Endometrium (tissue), 2 donors: ENCODE results near the gene CDKN2AIP.
"Not testable (repeated sequence)": the region's sequence is repeated elsewhere in the genome, so short reads cannot be mapped to it uniquely, and the experiment has no call there.

Experiments used
- FAIRE-seq: peaks from 2 replicates; lab custom pipeline; 2012; peaks lifted over from hg19 to GRCh38; lab: Jason Lieb, UNC
- donor health status: control.
- donor health status: control.

CDKN2AIP gene

DNA sequence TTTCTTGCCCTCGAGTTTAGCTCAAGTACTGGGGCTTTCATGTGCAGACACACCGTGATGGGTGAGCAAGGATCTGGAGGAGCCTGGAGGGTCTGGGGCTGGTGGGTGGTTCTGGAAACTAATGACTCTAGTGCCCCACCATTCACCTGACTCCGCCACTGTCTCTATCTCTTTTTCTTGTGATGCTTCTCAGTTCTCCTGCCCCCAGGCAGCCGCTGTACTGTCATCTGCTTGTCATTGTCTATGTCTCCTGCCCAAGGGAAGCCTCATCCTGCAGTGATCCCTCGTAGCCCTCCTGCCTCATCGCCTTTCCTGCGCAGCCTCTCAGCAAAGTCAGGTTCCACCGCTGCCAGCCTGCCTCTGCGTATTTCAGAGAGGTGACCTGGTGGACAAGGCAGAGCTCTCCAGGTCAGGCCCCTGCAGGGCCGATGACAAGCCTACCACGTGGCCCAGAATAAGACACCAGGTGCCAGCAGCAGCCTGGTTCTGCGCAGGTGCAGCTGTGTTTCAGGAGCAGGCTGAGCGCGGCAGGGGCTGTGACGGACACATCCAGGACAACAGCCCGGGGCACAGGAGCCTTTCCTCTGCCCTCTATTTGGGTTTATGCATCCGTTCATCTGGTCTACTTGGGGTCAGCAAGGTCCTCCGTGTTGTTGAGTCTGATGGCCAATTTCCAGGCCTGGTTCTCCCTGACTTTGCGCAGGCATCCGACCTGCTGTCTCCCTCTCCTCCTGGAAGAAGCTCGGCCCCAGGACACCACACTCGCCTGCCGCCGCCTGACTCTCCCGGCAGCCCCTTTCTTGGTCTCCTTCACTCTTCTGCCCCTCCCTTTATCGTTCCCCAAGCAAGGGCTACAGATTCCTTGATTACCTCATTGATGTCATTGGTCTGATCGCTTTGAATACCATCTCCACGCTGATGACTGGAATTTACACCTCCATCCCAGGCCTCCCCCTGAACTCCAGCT is 30.9 kb upstream of the CDKN2AIP start:
- FAIRE-seq: no peak

DNA sequence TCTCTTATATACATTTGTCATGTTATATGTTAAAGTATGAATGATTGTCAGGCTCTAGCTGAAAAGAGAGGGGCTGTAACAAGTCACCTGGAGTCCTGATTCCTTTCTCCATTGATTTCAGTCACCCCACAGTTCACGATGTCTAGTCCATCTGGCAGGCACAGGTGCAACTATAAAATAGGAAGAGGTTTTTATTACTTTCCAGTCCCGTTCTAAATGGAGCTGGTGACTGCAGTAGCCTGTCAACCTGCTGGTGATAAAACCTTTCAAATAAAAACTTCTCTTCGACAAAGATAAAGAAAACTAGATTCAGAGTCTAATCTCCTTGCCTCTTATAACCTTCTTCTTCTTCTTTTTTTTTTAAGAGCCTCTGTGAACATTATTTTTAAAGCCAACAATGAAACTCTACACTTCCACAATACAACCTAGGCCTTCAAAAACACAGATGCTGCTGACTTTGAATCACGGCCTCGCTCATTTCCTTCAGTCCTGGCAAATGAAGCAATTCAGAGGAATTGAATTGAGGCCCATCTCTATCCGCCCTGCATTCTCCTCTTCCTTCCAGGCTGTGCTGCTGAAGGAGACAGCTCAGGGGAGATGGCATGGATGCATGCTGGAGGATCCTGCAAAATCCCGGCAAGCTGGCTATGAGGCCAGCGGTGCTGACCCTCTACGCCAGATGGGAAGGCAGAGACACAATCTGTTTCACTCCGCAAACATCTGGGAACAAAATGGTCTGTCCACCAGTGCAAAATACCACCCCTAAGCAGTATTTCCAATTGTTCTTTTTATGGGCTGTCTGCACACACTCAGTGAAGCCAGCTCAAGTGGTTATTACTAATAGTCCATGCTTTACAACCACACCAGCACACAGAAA is 27.3 kb upstream of the CDKN2AIP start:
- FAIRE-seq: no peak

DNA sequence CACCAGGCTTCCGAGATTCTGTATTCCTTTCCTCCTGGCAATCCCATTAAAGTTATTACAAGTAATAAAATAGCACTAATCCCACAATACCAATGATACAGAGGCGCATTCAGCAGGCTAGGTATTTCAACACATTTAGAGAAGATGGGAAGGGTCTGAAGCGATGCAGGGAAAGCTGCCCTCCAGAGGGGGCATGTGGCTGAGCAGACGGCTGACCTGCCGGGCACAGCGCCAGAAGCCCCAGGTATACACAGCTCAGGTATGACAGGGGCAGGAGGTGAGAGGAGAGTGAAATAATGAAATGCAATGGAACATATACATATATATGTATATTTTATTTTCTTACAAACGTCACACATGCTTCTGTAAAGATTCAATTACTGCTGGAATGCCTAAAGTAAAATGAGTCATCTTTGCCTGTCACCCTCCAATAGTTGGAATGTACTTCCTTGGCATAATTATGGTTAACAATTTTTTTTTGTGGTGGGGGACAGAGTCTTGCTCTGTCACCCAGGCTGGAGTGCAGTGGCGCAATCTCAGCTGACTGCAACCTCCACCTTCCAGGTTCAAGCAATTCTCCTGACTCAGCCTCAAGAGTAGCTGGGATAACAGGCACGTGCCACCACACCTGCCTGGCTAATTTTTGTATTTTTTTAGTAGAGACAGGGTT is 21.3 kb upstream of the CDKN2AIP start:
- FAIRE-seq: no peak

DNA sequence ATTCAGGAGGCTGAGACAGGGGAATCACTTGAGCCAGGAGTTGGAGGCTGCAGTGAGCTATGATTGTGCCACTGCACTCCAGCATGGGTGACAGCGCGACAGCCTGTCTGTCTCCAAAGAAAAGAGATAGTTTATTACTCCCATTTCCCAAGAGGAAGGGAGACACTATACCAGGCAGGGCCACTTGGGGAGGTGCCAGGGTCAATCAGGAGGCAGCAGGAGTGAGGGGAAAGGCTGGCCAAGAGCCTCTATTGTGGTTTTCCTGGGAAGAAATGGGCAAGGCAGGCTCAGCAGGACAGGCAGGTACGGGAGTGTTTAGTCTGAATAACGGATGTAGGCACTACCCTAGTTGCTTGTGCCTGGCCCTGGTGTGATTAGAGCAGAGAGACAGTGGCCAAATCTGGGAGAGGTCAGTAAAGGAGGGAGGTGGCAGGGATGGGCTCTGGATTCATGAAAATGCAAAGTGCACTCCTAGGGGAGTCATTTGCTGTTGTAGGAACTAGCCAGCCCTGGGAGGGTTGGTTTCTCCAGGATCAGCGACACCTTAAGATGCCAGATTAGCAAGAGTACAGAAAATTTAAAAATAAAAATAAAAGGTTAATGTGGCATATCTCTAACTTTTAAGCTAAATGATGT is 20.2 kb upstream of the CDKN2AIP start:
- FAIRE-seq: no peak

GRCh38 chr4:183426507-183426906 is 17.9 kb upstream of the CDKN2AIP start:
- FAIRE-seq: no peak

GRCh38 chr4:183429489-183429888 is 14.9 kb upstream of the CDKN2AIP start:
- no peak for FAIRE-seq

DNA sequence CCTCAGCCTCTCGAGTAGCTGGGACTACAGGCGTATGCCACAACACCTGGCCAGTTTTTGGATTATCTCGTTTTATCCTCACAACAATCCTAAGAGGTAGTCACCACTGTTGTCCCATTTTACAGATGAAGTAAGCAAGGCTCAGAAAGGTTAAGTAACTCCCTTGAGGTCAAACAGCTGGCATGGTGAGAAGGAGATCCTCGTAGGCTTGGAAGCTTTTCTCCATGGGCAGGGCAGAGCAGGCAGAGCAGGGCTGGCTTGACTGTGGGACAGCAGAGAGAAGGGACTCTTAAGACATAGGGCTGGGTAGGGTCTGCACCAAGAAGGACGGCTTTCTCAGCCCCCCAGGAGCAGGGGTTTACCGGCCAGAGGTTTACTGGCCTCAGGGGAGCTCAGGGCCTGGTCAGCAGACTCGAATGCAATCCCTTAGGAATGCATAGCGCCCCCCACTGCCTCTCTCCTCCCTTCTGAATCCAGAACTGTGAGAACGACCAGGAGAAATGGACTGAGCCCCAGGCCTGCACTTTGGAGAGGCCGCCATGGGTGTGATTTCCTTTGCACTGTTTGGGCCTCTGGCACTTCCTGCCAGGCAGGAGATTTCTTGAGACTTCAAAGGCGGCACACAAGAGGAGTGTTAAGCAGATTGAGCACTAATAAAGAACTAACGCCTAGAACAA is 14.0 kb upstream of the CDKN2AIP start:
- no peak for FAIRE-seq

DNA sequence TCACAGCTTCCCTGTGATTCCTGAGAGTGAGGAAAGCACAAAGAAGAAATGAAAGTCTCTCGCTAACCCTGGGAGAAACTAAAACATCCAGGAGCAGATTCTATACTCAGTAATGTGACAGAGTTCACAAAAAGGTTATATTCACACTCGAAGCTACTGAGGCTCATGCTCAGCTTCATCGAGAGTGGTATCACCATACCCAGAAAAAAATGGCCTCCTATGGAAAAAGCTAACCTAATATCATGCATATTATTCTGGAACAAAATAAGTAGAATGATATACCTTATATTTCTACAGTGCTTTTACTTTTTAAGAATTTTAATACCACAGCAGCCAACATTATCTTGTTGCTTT is 13.5 kb upstream of the CDKN2AIP start:
- no peak for FAIRE-seq

DNA sequence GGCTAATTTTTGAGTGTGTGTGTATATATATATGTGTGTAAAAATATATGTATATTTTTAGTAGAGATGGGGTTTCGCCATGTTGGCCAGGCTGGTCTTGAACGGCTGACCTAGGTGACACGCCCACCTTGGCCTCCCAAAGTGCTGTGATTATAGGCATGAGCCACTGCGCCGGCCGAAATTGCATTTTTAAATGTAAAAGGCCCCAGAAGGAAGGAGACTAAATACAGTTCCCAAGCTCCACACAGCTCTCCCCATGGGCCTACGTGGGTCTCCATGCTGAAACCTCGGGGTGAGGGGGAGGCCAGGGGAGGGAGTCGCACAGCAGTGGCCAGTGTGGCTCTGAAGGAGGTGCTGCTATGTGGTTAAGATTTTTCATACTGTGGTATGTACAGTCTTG is 12.8 kb upstream of the CDKN2AIP start:
- FAIRE-seq: no peak

DNA sequence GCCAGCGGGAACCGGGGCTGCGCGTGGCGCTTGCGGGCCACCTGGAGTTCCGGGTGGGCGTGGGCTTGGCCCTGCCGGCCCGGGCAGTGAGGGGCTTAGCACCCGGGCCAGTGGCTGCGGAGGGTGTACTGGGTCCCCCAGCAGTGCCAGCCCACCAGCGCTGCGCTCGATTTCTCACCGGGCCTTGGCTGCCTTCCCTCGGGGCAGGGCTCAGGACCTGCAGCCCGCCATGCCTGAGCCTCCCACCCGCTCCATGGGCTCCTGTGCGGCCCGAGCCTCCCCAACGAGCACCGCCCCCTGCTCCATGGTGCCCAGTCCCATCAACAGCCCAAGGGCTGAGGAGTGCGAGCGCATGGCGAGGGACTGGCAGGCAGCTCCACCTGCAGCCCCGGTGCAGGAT is 11.3 kb upstream of the CDKN2AIP start:
- not testable (repeated sequence) for FAIRE-seq

- FAIRE-seq: no peak
Measured at GRCh38 chr4:183434264-183434663, 10.2 kb upstream of the CDKN2AIP start.

DNA sequence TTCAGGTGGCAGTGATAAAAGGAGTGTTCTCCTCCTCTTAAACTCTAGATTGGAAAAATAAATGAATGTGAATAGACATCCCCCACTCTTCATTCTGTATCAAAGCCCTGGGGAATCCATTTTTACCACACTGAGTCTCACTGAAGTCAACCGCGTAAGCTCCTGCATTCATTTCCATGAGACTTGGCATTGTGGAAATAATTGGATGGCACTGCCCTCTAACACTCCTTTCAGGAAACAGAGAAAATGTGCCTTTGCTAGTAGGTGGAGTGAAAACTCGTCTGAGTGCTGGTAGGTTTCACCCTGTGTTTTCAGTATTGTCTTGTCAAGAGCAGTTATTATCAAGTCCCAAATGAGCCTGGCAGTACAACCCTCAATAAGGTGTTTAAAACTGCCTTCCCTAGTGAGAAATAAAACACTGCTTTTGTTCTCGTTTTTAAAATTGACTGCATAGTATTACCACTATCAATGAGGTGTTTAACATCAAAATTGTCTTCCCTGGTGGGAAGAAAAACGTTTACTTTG is 9.7 kb upstream of the CDKN2AIP start:
- FAIRE-seq: no peak

DNA sequence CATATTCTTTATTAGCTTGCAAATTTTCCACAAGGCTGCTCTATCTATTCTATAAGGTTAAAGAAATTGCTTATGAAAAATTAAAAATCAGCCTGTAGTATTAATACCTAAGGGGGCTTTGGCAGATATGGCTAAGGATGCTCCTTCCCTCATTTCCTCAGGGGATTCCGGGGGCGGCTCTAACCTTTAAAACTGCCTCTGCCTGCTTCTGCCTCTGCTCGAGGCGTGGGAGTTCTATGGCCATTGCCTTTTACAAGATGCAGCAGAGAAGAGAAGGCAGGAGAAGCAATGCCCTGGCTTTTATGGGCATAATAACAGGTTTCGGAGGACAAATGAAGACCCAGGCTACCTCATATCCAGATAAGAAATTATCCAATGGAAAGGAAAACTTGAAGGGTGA is 8.6 kb upstream of the CDKN2AIP start:
- no peak for FAIRE-seq

GRCh38 chr4:183436417-183436816 is 8.0 kb upstream of the CDKN2AIP start:
- FAIRE-seq: no peak

GRCh38 chr4:183437452-183437851 is 7.0 kb upstream of the CDKN2AIP start:
- no peak for FAIRE-seq

GRCh38 chr4:183438458-183439113 is 5.8 kb upstream of the CDKN2AIP start:
- no peak for FAIRE-seq

GRCh38 chr4:183441276-183441675 is 3.2 kb upstream of the CDKN2AIP start:
- FAIRE-seq: no peak

DNA sequence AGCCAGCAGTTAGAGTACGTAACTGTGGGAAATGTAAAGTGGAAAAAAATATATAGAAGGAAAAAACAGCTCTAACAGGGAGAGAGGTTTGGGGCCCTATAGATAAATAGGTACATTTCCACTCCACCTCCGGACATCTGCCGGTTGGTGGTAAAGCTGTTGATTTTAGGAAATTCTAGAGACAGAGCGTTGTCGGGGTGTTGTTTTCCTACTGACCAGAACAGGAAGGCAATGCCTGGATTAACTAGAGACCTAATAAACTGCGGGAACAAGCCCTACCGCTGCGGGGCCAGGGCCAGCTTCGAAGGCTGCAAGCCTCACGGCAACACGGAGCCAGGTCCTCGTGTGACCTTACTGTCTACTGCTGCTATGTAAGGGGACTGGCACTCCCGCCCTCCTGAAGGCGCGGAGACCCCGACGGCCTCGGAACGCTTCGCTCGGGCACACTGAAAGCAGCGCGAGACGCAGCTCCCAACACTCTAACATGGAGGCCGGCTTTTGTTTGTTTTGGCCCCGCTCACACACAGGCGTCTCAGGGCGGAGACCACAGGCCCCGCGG is 702 bp upstream of the CDKN2AIP start:
- FAIRE-seq: no peak

GRCh38 chr4:183445097-183445428 is 627 bp downstream of the CDKN2AIP start:
- no peak for FAIRE-seq

DNA sequence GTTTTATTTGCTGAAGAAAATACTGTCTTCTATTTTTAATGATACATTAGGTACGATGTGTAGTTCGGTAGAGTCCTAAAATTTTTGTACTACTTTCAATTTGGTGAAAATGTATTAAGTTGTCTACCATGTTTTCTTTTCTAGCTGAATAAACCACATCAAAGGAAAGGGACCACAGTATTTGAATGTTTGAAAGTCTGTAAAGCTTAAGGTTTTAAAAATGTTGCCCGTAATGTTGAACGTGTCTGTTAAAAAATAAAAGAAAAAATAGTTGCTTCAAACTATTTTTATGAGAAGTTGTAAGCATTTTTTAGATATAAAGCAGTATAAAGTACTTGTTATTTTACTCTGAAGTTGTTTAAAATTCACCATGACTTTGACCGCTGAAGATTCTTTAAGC is 3.2 kb downstream of the CDKN2AIP start:
- FAIRE-seq: no peak

GRCh38 chr4:183448436-183448835 is 4.0 kb downstream of the CDKN2AIP start:
- FAIRE-seq: no peak
